Muscle of leg (tissue), 11 donors: Measurements from ENCODE around the gene HAO1. TPM values are rescaled to one million over a fixed set of nuclear protein-coding genes. Genes with fewer than 3 reads are reported as not detected.

Experiments used
- DNase-seq: peaks from one replicate; pipeline ENCODE4 v3.0.0; 2013
- H3K27ac ChIP-seq: one replicate; pipeline ENCODE4 v1.5.1; 2013; ENCODE audit warnings: mild to moderate bottlenecking, low read length, control low read depth
- H3K27me3 ChIP-seq: one replicate; pipeline ENCODE4 v1.6.1; 2013; ENCODE audit warnings: low read length; ENCODE audit not compliant: control insufficient read depth, insufficient read depth
- H3K36me3 ChIP-seq: one replicate; pipeline ENCODE4 v1.6.1; 2013; ENCODE audit warnings: low read length; ENCODE audit not compliant: control insufficient read depth, insufficient read depth
- H3K4me1 ChIP-seq: one replicate; pipeline ENCODE4 v1.6.1; 2013; ENCODE audit warnings: low read length; ENCODE audit not compliant: control insufficient read depth, insufficient read depth
- H3K4me3 ChIP-seq: one replicate; pipeline ENCODE4 v1.5.1; 2013; ENCODE audit warnings: low read length, control low read depth
- H3K9me3 ChIP-seq: replicated peaks from 2 replicates; pipeline ENCODE4 v1.6.1; 2013; ENCODE audit warnings: low read depth, low read length; ENCODE audit not compliant: control insufficient read depth
- WGBS: methylation state at CpG from one replicate; pipeline ENCODE4 v1.1.5; 2013; ENCODE audit warnings: missing lambda C conversion rate; ENCODE audit not compliant: insufficient coverage; 5-methylcytosine and 5-hydroxymethylcytosine counted together
- polyA plus RNA-seq, 8 donors: library from polyadenylated mRNA; unstranded; fragments of 120-200 nt; gene quantifications; one replicate each; pipeline versions ENCODE4 v1.2.1 to v1.2.3, GENCODE V29; 2013; ENCODE audit warnings: inconsistent platforms in 1 of 8, low replicate concordance in 1 of 8; ENCODE audit not compliant: insufficient read length in 8 of 8, insufficient read depth in 1 of 8
- total RNA-seq: library from RNA; stranded (reverse); fragments of 120-200 nt; gene quantifications from one replicate; pipeline ENCODE4 v1.2.4, GENCODE V29; 2013

The HAO1 gene
- total and polyA plus RNA-seq, 9 donors = not detected

- H3K4me1 ChIP-seq = no peaks in the 10 kb centered on the region
- H3K27me3 ChIP-seq = no peaks in the 10 kb centered on the region
- WGBS = no CpG with 5 or more reads among the region's 4 CpGs
- no peaks in the 10 kb centered on the region for H3K9me3 ChIP-seq
- no peak for DNase-seq
- no peaks in the 10 kb centered on the region for H3K36me3 ChIP-seq
- H3K4me3 ChIP-seq = no peak overlapping the region
- no peak overlapping the region for H3K27ac ChIP-seq
These were observed 5.2 kb downstream of the HAO1 start for GRCh38 chr20:7935027-7935551.

- Histone ChIP-seq H3K27me3 (no peaks in the 10 kb centered on the region), H3K4me3 (no peak overlapping the region), H3K9me3 (no peaks in the 10 kb centered on the region), H3K36me3 (no peaks in the 10 kb centered on the region), H3K27ac (no peak overlapping the region), H3K4me1 (no peaks in the 10 kb centered on the region)
- DNase-seq = no peak
- WGBS = no CpG with 5 or more reads among the region's 1 CpG
These were observed 6.9 kb downstream of the HAO1 start for GRCh38 chr20:7933346-7933745.

- H3K4me1 ChIP-seq = no peaks in the 10 kb centered on the region
- H3K4me3 ChIP-seq = no peak overlapping the region
- H3K36me3 ChIP-seq = no peaks in the 10 kb centered on the region
- no peaks in the 10 kb centered on the region for H3K9me3 ChIP-seq
- H3K27ac ChIP-seq = no peak overlapping the region
- no peak for DNase-seq
- H3K27me3 ChIP-seq = no peaks in the 10 kb centered on the region
These were observed 9.9 kb downstream of the HAO1 start for GRCh38 chr20:7930343-7930742.

- no CpG with 5 or more reads among the region's 1 CpG for WGBS
- peak; percentile 26 for DNase-seq
- Histone ChIP-seq H3K36me3 (no peaks in the 10 kb centered on the region), H3K27ac (no peak overlapping the region), H3K9me3 (no peaks in the 10 kb centered on the region), H3K27me3 (no peaks in the 10 kb centered on the region), H3K4me1 (no peaks in the 10 kb centered on the region), H3K4me3 (no peak overlapping the region)
These were observed 13.5 kb downstream of the HAO1 start for GRCh38 chr20:7926767-7927166.

DNA sequence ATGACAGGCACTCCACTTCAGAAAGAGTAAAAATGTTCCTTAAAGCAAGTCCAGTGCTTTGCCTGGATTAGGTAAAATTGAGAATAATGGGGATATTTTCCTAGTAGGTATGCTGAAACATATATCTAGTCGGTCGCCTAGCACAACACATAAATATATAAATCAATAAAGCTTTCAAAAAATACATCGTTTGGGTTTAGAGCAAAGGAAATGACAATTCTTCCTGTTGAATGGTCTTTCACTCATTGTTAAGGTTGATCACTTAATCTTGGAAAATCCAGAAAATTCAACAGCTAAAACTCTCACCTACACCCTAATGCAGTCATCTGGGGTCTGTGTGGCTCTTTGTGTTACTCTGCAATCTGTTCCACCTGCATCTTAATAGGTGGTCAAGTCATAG is 13.9 kb downstream of the HAO1 start:
- no peak overlapping the region for H3K4me3 ChIP-seq

GRCh38 chr20:7924692-7925091 is 15.6 kb downstream of the HAO1 start:
- H3K27me3 ChIP-seq = no peaks in the 10 kb centered on the region
- no peaks in the 10 kb centered on the region for H3K4me1 ChIP-seq
- peak; percentile 50 for DNase-seq
- H3K9me3 ChIP-seq = no peaks in the 10 kb centered on the region
- 60% methylated on average over 2 of the region's 3 CpGs for WGBS
- no peak overlapping the region for H3K4me3 ChIP-seq
- no peak overlapping the region for H3K27ac ChIP-seq
- no peaks in the 10 kb centered on the region for H3K36me3 ChIP-seq

More for the DNA sequence above, 13.9 kb downstream of the HAO1 start:
- Histone ChIP-seq H3K36me3 (no peaks in the 10 kb centered on the region), H3K9me3 (no peaks in the 10 kb centered on the region), H3K27me3 (no peaks in the 10 kb centered on the region), H3K4me1 (no peaks in the 10 kb centered on the region), H3K27ac (no peak overlapping the region)
- no CpG with 5 or more reads among the region's 3 CpGs for WGBS
- no peak for DNase-seq

GRCh38 chr20:7916648-7917047 is 23.6 kb downstream of the HAO1 start:
- Histone ChIP-seq H3K36me3 (no peaks in the 10 kb centered on the region), H3K4me3 (no peak overlapping the region), H3K9me3 (no peaks in the 10 kb centered on the region), H3K27me3 (no peaks in the 10 kb centered on the region), H3K4me1 (no peaks in the 10 kb centered on the region), H3K27ac (no peak overlapping the region)
- no CpG with 5 or more reads among the region's 1 CpG for WGBS
- DNase-seq = no peak

GRCh38 chr20:7912551-7912950 is 27.7 kb downstream of the HAO1 start:
- no peak overlapping the region for H3K4me3 ChIP-seq

GRCh38 chr20:7911586-7912330 is 28.5 kb downstream of the HAO1 start:
- Histone ChIP-seq H3K36me3 (no peaks in the 10 kb centered on the region), H3K27ac (no peak overlapping the region), H3K27me3 (no peaks in the 10 kb centered on the region), H3K4me3 (no peak overlapping the region), H3K4me1 (no peaks in the 10 kb centered on the region), H3K9me3 (no peaks in the 10 kb centered on the region)
- DNase-seq = peak; percentile 16
- 78% methylated on average over 9 of the region's 10 CpGs for WGBS

More at GRCh38 chr20:7912551-7912950, 27.7 kb downstream of the HAO1 start:
- DNase-seq = peak; percentile 17
- Histone ChIP-seq H3K9me3 (no peaks in the 10 kb centered on the region), H3K27ac (no peak overlapping the region), H3K4me1 (no peaks in the 10 kb centered on the region), H3K36me3 (no peaks in the 10 kb centered on the region), H3K27me3 (no peaks in the 10 kb centered on the region)
- 84% methylated on average over 3 of the region's 3 CpGs for WGBS

DNA sequence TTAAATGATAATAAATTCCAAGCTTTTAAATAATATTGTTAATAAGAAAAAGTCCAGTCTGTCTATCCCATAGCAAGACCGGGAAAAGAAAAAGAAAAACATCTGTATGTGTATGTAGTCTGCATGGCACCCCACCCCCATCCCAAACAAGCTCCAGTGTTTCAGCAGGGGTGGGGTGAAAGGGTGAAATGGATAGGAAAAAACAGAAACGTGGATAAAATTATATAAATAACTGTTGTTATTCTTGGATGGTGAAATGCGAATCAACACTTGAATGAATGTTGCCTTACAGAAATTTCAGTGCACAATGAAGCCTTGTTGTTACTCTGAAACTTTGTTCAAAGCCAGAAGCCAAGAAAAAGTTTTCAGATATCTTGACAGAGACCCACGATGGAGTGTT is 31.4 kb downstream of the HAO1 start:
- no CpG with 5 or more reads among the region's 4 CpGs for WGBS
- Histone ChIP-seq H3K4me3 (no peak overlapping the region), H3K9me3 (no peaks in the 10 kb centered on the region), H3K36me3 (no peaks in the 10 kb centered on the region), H3K27me3 (no peaks in the 10 kb centered on the region), H3K27ac (no peak overlapping the region), H3K4me1 (no peaks in the 10 kb centered on the region)
- peak; percentile 4 for DNase-seq
